GM21717 (cell line): ENCODE results near the gene IQCN.

Experiments used
- ATAC-seq: cut with Tn5 transposase; IDR thresholded peaks from one replicate; pipeline ENCODE4 v1.9.1; 2021; ENCODE audit warnings: mild to moderate bottlenecking, moderate library complexity; ENCODE audit not compliant: unreplicated experiment

The IQCN gene

GRCh38 chr19:18234194-18234593 lies 40.1 kb downstream of the IQCN start:
- ATAC-seq: no peak

GRCh38 chr19:18233224-18233825 lies 40.9 kb downstream of the IQCN start:
- no peak for ATAC-seq

GRCh38 chr19:18232540-18233223 lies 41.6 kb downstream of the IQCN start:
- ATAC-seq: no peak

GRCh38 chr19:18231775-18232174 lies 42.5 kb downstream of the IQCN start:
- ATAC-seq: no peak

GRCh38 chr19:18230941-18231734 lies 43.1 kb downstream of the IQCN start:
- ATAC-seq: no peak

- no peak for ATAC-seq
Measured at GRCh38 chr19:18229915-18230314, 44.3 kb downstream of the IQCN start.

- no peak for ATAC-seq
Measured at GRCh38 chr19:18229474-18229873, 44.8 kb downstream of the IQCN start.

GRCh38 chr19:18227781-18228271 lies 46.4 kb downstream of the IQCN start:
- no peak for ATAC-seq

GRCh38 chr19:18226956-18227780 lies 47.1 kb downstream of the IQCN start:
- no peak for ATAC-seq

- no peak for ATAC-seq
Measured at GRCh38 chr19:18225702-18226468, 48.4 kb downstream of the IQCN start, which contains the start of gene PDE4C. Gene PDE4C, minus strand, starts transcription at chr19:18226438. Its CDS starts 23 bp downstream, at chr19:18226415.

- ATAC-seq: no peak
Measured at GRCh38 chr19:18225355-18225701, 48.9 kb downstream of the IQCN start.

- ATAC-seq: peak; percentile 80
Measured at GRCh38 chr19:18224525-18225354, 49.5 kb downstream of the IQCN start.

- ATAC-seq: no peak
Measured at GRCh38 chr19:18223860-18224524, 50.3 kb downstream of the IQCN start.

- no peak for ATAC-seq
Measured at GRCh38 chr19:18221815-18222725, 52.2 kb downstream of the IQCN start.

GRCh38 chr19:18220632-18221275 lies 53.5 kb downstream of the IQCN start:
- no peak for ATAC-seq

- no peak for ATAC-seq
Measured at GRCh38 chr19:18219911-18220631, 54.2 kb downstream of the IQCN start.

GRCh38 chr19:18218600-18218999 lies 55.7 kb downstream of the IQCN start:
- no peak for ATAC-seq
